ENCODE results near the gene MATN4.

MATN4 gene

GRCh38 chr20:45347297-45347935 is 39.3 kb upstream of the MATN4 start:
- Histone ChIP-seq H3K27me3 (peaks cover 23% of the 10 kb centered on the region), H3K27ac (peak overlapping the region; percentile 35; the same call in 1 of the 2 replicates), H3K9me3 (no peaks in the 10 kb centered on the region), H3K4me1 (peaks cover 47% of the 10 kb centered on the region), H3K36me3 (no peaks in the 10 kb centered on the region), H4K20me1 (no peaks in the 10 kb centered on the region), H3K4me3 (peak overlapping the region; percentile 67), H3K4me2 (peak overlapping the region; percentile 99), H3K9ac (peak overlapping the region; percentile 69)
- TF ChIP-seq Cebpa-rat (IDR thresholded peaks at IDR 0.05): no peak

GRCh38 chr20:45346851-45347250 is 38.8 kb upstream of the MATN4 start:
- Histone ChIP-seq H3K9me3 (no peaks in the 10 kb centered on the region), H3K27ac (0 out of 2 replicates have a peak overlapping the region, but pooled peaks have one; percentile 22), H3K36me3 (no peaks in the 10 kb centered on the region), H3K4me3 (no peak overlapping the region; the same call in 1 of the 2 replicates), H3K4me1 (peaks cover 51% of the 10 kb centered on the region), H3K4me2 (peak overlapping the region; percentile 99), H4K20me1 (no peaks in the 10 kb centered on the region), H3K9ac (peak overlapping the region; percentile 69; the same call in 1 of the 2 replicates), H3K27me3 (peaks cover 23% of the 10 kb centered on the region)
- no peak for TF ChIP-seq Cebpa-rat (IDR thresholded peaks at IDR 0.05)

- Histone ChIP-seq H3K9me3 (no peaks in the 10 kb centered on the region), H3K4me3 (no peak overlapping the region), H3K4me2 (peak overlapping the region; percentile 99), H3K4me1 (peaks cover 51% of the 10 kb centered on the region), H3K9ac (no peak overlapping the region), H3K36me3 (no peaks in the 10 kb centered on the region), H3K27ac (no peak overlapping the region), H3K27me3 (peaks cover 23% of the 10 kb centered on the region), H4K20me1 (no peaks in the 10 kb centered on the region)
- no peak for TF ChIP-seq Cebpa-rat (IDR thresholded peaks at IDR 0.05)
These were observed 38.2 kb upstream of the MATN4 start for GRCh38 chr20:45346291-45346718.

GRCh38 chr20:45345104-45345936 is 37.2 kb upstream of the MATN4 start:
- Histone ChIP-seq H3K27me3 (peaks cover 23% of the 10 kb centered on the region), H3K4me1 (peaks cover 51% of the 10 kb centered on the region), H3K9me3 (no peaks in the 10 kb centered on the region), H3K4me2 (peak overlapping the region; percentile 99), H3K4me3 (no peak overlapping the region), H4K20me1 (no peaks in the 10 kb centered on the region), H3K36me3 (no peaks in the 10 kb centered on the region), H3K9ac (no peak overlapping the region), H3K27ac (0 out of 2 replicates have a peak overlapping the region, but pooled peaks have one; percentile 2)
- TF ChIP-seq Cebpa-rat (IDR thresholded peaks at IDR 0.05): no peak

- H4K20me1 ChIP-seq: no peaks in the 10 kb centered on the region
- H3K4me1 ChIP-seq: peaks cover 51% of the 10 kb centered on the region
- peaks cover 23% of the 10 kb centered on the region for H3K27me3 ChIP-seq
- H3K9ac ChIP-seq: no peak overlapping the region
- H3K9me3 ChIP-seq: no peaks in the 10 kb centered on the region
- no peak for TF ChIP-seq Cebpa-rat (IDR thresholded peaks at IDR 0.05)
- H3K27ac ChIP-seq: no peak overlapping the region
- peak overlapping the region; percentile 99 for H3K4me2 ChIP-seq
- no peaks in the 10 kb centered on the region for H3K36me3 ChIP-seq
- no peak overlapping the region for H3K4me3 ChIP-seq
These were observed 36.2 kb upstream of the MATN4 start for GRCh38 chr20:45344168-45344860.

GRCh38 chr20:45343532-45344167 is 35.6 kb upstream of the MATN4 start:
- Histone ChIP-seq H3K9me3 (no peaks in the 10 kb centered on the region), H3K4me3 (no peak overlapping the region), H4K20me1 (no peaks in the 10 kb centered on the region), H3K4me2 (no peak overlapping the region), H3K27ac (no peak overlapping the region), H3K36me3 (no peaks in the 10 kb centered on the region), H3K27me3 (peaks cover 23% of the 10 kb centered on the region), H3K9ac (no peak overlapping the region), H3K4me1 (peaks cover 56% of the 10 kb centered on the region)
- no peak for TF ChIP-seq Cebpa-rat (IDR thresholded peaks at IDR 0.05)

GRCh38 chr20:45342855-45343531 is 34.9 kb upstream of the MATN4 start:
- no peaks in the 10 kb centered on the region for H3K9me3 ChIP-seq
- TF ChIP-seq Cebpa-rat (IDR thresholded peaks at IDR 0.05): no peak
- H3K4me3 ChIP-seq: no peak overlapping the region
- no peak overlapping the region for H3K9ac ChIP-seq
- peaks cover 23% of the 10 kb centered on the region for H3K27me3 ChIP-seq
- no peaks in the 10 kb centered on the region for H3K36me3 ChIP-seq
- H3K4me1 ChIP-seq: peaks cover 52% of the 10 kb centered on the region
- H3K27ac ChIP-seq: no peak overlapping the region
- H3K4me2 ChIP-seq: no peak overlapping the region
- no peaks in the 10 kb centered on the region for H4K20me1 ChIP-seq

- H3K36me3 ChIP-seq: no peaks in the 10 kb centered on the region
- no peak overlapping the region for H3K4me2 ChIP-seq
- H3K4me1 ChIP-seq: peaks cover 44% of the 10 kb centered on the region
- no peak overlapping the region for H3K9ac ChIP-seq
- no peaks in the 10 kb centered on the region for H4K20me1 ChIP-seq
- H3K27ac ChIP-seq: no peak overlapping the region
- H3K4me3 ChIP-seq: no peak overlapping the region
- no peaks in the 10 kb centered on the region for H3K9me3 ChIP-seq
- peaks cover 17% of the 10 kb centered on the region for H3K27me3 ChIP-seq
- TF ChIP-seq Cebpa-rat (IDR thresholded peaks at IDR 0.05): no peak
These were observed 34.1 kb upstream of the MATN4 start for GRCh38 chr20:45341939-45342854.

Measured in BLaER1 (cell line).